OCI-LY3 (cell line): ENCODE measurements around the gene DPPA4.

Source experiments
- H2AFZ ChIP-seq: fragments of 200-600, 300-600 bp; shearing (Covaris generic); 2 replicates; pipeline ENCODE4 v1.6.0; 2014; ENCODE audit warnings: antibody characterized with exemption, low read depth, low read length
- H3K27ac ChIP-seq: fragments of 200-600, 300-600 bp; sonication (generic); 2 replicates; pipeline ENCODE4 v1.5.1; 2014; ENCODE audit warnings: mild to moderate bottlenecking, low read length, moderate library complexity, mixed read lengths
- H3K27me3 ChIP-seq: fragments of 200-600, 300-600 bp; sonication (generic); 2 replicates; pipeline ENCODE4 v1.6.1; 2014; ENCODE audit warnings: low read depth, low read length, mixed read lengths
- H3K36me3 ChIP-seq: fragments of 200-600, 300-600 bp; sonication (generic); replicated peaks from 2 replicates; pipeline ENCODE3; 2014; ENCODE audit warnings: low read depth, low read length, mixed read lengths
- H3K4me1 ChIP-seq: fragments of 300-600, 200-600 bp; sonication (generic); 2 replicates; pipeline ENCODE4 v1.6.1; 2014; ENCODE audit warnings: low read length, mixed read lengths
- H3K4me2 ChIP-seq: fragments of 200-600, 300-600 bp; sonication (generic); 2 replicates; pipeline ENCODE4 v1.6.1; 2014; ENCODE audit warnings: low read length, mixed read lengths
- H3K4me3 ChIP-seq: fragments of 300-600, 200-600 bp; sonication (generic); 2 replicates; pipeline ENCODE4 v1.5.1; 2014; ENCODE audit warnings: antibody characterized with exemption, mild to moderate bottlenecking, low read length, moderate library complexity
- H3K79me2 ChIP-seq: fragments of 300-600, 200-600 bp; shearing (Covaris generic); 2 replicates; pipeline ENCODE4 v1.6.1; 2014; ENCODE audit warnings: mild to moderate bottlenecking, low read length, mixed read lengths
- H3K9ac ChIP-seq: fragments of 300-600, 200-600 bp; shearing (Covaris generic); 2 replicates; pipeline ENCODE4 v1.6.0; 2014; ENCODE audit warnings: mild to moderate bottlenecking, low read length, moderate library complexity
- H3K9me3 ChIP-seq: fragments of 200-600, 300-600 bp; shearing (Covaris generic); 2 replicates; pipeline ENCODE4 v1.6.1; 2014; ENCODE audit warnings: low read length, mixed read lengths; ENCODE audit not compliant: insufficient read depth
- H4K20me1 ChIP-seq: fragments of 200-600, 300-600 bp; sonication (generic); 2 replicates; pipeline ENCODE4 v1.6.1; 2016; ENCODE audit warnings: low read length, mixed read lengths; ENCODE audit not compliant: insufficient read depth
- EZH2phosphoT487 ChIP-seq: fragments of 200-600 bp; shearing (Covaris generic); IDR thresholded peaks from 2 replicates; pipeline ENCODE4 v1.6.1; 2018; ENCODE audit warnings: antibody characterized with exemption, mixed run types, low read depth
- TF ChIP-seq, protein P1 (sequence below): fragments of 200-600, 300-600 bp; sonication (generic); IDR thresholded peaks from 2 replicates; pipeline ENCODE4 v1.5.1; 2014; ENCODE audit warnings: antibody characterized with exemption, low read length, low read depth

The DPPA4 gene

DNA sequence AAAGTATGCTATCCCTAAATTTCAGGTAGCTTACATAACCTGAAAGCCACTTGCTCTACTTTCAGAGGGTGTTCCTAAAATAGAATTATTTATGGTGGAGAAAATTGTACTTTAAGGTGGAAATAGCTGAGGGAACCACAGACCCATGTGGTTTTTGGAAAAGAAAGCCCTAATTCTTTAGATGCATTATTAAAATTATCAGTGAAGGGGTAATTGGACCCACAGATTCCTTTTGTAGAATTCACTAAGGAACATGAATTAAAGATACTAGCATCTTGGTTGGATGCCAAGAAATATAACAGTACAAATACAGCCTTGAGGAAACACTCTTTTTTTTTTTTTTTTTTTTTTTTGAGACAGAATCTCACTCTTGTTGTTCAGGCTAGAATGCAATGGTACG lies 58.8 kb downstream of the DPPA4 start:
- Histone ChIP-seq H3K79me2 (no peaks in the 10 kb centered on the region), H3K4me3 (no peak overlapping the region), H3K9ac (no peak overlapping the region), H2AFZ (no peak overlapping the region), H3K27ac (no peak overlapping the region), H4K20me1 (no peaks in the 10 kb centered on the region), H3K9me3 (no peaks in the 10 kb centered on the region), H3K4me2 (no peak overlapping the region), H3K36me3 (no peaks in the 10 kb centered on the region), H3K4me1 (no peaks in the 10 kb centered on the region), H3K27me3 (0 out of 2 replicates have a peak, but pooled peaks cover 4% of the 10 kb centered on the region)
- TF ChIP-seq, protein P1, sequence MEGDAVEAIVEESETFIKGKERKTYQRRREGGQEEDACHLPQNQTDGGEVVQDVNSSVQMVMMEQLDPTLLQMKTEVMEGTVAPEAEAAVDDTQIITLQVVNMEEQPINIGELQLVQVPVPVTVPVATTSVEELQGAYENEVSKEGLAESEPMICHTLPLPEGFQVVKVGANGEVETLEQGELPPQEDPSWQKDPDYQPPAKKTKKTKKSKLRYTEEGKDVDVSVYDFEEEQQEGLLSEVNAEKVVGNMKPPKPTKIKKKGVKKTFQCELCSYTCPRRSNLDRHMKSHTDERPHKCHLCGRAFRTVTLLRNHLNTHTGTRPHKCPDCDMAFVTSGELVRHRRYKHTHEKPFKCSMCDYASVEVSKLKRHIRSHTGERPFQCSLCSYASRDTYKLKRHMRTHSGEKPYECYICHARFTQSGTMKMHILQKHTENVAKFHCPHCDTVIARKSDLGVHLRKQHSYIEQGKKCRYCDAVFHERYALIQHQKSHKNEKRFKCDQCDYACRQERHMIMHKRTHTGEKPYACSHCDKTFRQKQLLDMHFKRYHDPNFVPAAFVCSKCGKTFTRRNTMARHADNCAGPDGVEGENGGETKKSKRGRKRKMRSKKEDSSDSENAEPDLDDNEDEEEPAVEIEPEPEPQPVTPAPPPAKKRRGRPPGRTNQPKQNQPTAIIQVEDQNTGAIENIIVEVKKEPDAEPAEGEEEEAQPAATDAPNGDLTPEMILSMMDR, result no peak
- TF ChIP-seq EZH2phosphoT487, result no peak

GRCh38 chr3:109278141-109278540 lies 59.2 kb downstream of the DPPA4 start:
- no peaks in the 10 kb centered on the region for H3K79me2 ChIP-seq
- H3K4me3 ChIP-seq, result no peak overlapping the region
- no peaks in the 10 kb centered on the region for H3K9me3 ChIP-seq
- H3K27me3 ChIP-seq, result 0 out of 2 replicates have a peak, but pooled peaks cover 4% of the 10 kb centered on the region
- H3K36me3 ChIP-seq, result no peaks in the 10 kb centered on the region
- H3K27ac ChIP-seq, result no peak overlapping the region
- H2AFZ ChIP-seq, result no peak overlapping the region
- H3K4me1 ChIP-seq, result no peaks in the 10 kb centered on the region
- H4K20me1 ChIP-seq, result no peaks in the 10 kb centered on the region
- H3K9ac ChIP-seq, result no peak overlapping the region
- no peak overlapping the region for H3K4me2 ChIP-seq
- TF ChIP-seq EZH2phosphoT487, result no peak
- TF ChIP-seq, protein P1, result no peak
